GM12873 (cell line): Measurements from ENCODE around the gene TMEM129.
A peak's percentile ranks its signal among the peaks of the same experiment; 100 is the strongest.

Source experiments
- CTCF ChIP-seq: IDR thresholded peaks from 2 replicates; pipeline ENCODE4 v1.5.1; 2012; ENCODE audit warnings: low read depth, mild to moderate bottlenecking, moderate library complexity, low read length, control low read depth; ENCODE audit not compliant: insufficient read depth; ENCODE audit errors: missing control alignments

TMEM129 gene

DNA sequence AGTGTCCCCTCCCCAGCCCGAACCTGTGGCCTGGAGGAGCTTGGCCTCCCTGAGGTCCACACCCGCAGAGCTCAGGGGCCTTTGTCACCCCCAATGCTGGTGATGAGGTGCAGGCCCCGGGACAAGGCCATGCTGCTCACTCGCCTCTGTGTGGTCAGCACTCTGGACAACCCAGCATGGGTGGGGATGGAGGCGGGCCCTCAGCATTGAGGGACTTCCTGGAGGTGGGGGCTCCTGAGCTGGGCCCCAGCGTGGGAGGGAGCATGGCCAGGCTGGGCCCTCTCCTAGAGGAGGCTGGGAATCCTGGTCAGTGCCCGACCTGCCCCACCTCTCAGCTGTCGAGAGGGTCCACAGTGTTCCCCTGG, 30.8 kb upstream of the TMEM129 start:
- no peak for TF ChIP-seq CTCF

GRCh38 chr4:1751155-1751918, 30.2 kb upstream of the TMEM129 start:
- no peak for TF ChIP-seq CTCF

DNA sequence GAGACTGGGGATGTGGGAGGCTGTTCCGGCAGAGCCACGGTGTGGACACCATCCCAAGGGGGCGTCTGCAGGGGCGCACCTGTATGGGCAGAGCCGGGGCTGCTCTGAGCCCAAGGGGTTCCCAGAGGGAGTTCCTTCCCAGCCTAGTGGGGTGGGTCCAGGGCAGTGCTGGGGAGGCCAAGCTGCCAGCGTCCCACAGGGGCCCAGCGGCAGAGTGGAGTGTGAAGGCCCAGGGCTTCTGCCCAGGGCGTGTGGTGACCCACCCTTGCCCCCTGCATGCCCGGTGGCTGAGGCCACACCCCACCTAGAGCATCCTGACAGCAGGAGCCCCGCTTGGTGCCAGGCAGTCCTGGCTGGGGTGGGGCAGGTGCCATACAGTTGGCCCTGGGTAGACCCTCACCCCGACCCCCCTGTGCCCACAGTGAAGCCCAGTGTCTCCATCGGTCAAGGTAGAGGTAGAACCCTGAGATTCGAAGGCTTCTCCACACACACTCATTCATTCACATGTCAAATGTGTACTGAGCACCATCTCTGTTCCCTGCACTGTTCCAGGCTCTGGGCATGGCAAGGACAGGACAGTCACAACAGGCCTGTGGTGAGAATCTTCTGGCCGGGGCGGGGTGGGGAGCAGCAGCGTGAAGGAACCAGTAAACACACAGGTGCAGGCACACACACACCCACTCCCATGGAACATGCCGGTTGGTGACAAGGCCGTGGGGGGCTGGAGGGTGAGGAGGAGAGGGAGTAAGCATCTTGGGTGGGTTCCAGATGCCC, 29.4 kb upstream of the TMEM129 start:
- no peak for TF ChIP-seq CTCF

DNA sequence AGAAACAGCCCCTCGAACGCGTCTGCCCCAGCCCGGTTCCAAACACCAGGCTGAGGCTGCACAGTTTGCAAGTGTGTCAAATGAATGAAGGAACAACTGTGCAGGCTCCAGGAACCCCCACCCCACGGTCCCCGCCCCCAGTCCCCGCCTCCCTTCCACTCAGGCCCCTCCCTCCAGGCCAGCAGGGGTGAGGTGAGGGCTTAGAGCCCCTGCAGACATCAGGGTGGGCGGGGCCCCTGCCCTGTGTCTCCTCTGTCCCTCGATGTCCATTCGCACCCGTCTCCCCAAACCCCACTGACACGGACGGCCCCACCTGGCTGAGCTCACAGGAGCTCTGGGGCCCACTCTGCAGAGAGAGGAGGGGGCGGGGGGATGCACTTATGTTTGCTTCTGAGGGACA, 28.7 kb upstream of the TMEM129 start:
- TF ChIP-seq CTCF, result no peak

DNA sequence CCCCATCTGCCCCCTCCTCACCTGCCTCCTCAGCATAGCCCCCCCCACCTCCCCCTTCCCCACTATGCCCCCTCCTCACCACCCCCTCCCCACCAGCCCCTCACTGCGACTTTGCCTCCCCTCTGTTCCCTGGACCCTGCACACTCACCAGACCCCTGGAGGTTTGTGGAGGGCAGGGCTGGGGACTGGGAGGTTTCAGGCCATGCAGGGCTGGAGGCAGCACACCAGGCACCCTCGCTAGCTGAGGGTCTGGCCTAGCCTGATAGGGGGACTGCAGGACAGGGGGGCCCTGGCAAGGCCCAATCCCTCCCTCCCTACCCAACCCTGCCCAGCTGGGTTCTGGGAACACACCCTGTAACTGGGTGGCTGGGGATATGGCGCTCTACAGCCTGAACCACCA, 28.2 kb upstream of the TMEM129 start:
- no peak for TF ChIP-seq CTCF

- TF ChIP-seq CTCF, result peak; percentile 85
Measured at GRCh38 chr4:1748465-1748995, 27.4 kb upstream of the TMEM129 start.

DNA sequence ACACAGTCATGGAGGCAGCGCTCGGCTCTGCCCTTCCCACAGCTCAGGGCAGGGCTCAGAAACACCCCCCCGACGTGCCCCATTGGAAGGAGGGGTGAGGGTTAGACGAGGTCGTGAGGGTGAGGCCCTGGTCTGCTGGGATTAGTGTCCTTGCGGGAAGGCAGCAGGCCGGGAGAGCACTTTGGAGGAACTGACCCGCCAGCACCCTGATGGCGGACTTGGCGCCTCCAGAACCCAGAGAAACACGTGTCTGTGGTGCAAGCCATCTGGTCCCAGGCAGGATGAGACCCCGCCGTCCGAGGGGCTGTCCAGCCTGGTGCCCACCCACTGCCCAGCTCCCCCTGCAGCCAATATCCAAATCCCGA, 26.5 kb upstream of the TMEM129 start:
- no peak for TF ChIP-seq CTCF
